Measurements from ENCODE around the gene ARRDC4.

DNA sequence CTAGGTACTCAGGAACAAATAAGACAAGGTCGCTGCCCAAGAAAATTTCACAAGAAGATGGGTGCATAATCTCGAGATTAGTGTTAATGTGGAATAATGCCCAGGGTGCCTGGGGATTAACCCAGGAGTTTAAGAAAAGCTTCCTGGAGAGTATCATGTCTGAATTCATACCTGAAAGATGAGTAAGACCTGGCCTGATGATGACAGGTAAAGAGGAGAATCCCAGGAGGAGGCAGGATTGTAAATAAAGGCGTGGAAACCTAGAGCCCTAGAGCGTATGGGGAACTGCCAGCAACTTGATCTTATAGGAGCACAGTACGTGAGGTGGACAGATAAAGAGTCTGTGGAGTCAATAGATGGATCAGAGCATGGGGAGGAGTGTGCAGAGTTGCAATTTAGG, 43.0 kb downstream of the ARRDC4 start:
- TF ChIP-seq, protein P1, sequence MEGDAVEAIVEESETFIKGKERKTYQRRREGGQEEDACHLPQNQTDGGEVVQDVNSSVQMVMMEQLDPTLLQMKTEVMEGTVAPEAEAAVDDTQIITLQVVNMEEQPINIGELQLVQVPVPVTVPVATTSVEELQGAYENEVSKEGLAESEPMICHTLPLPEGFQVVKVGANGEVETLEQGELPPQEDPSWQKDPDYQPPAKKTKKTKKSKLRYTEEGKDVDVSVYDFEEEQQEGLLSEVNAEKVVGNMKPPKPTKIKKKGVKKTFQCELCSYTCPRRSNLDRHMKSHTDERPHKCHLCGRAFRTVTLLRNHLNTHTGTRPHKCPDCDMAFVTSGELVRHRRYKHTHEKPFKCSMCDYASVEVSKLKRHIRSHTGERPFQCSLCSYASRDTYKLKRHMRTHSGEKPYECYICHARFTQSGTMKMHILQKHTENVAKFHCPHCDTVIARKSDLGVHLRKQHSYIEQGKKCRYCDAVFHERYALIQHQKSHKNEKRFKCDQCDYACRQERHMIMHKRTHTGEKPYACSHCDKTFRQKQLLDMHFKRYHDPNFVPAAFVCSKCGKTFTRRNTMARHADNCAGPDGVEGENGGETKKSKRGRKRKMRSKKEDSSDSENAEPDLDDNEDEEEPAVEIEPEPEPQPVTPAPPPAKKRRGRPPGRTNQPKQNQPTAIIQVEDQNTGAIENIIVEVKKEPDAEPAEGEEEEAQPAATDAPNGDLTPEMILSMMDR (IDR thresholded peaks at IDR 0.05): no peak
- TF ChIP-seq POLR2AphosphoS5 (IDR thresholded peaks at IDR 0.05): no peak
